AG10803 (cell line): ENCODE results near the gene CHURC1.

Source experiments
- DNase-seq: peaks from one replicate; pipeline ENCODE4 v3.0.0; 2010; ENCODE audit warnings: low read depth
- H3K4me3 ChIP-seq: 2 replicates; pipeline ENCODE4 v1.5.1; 2011; ENCODE audit warnings: mild to moderate bottlenecking, low read length, control low read depth
- TF ChIP-seq, protein P1 (sequence below): conservative IDR thresholded peaks from 2 replicates; pipeline ENCODE4 v1.5.1; 2011; ENCODE audit warnings: mild to moderate bottlenecking, low read length, control low read depth, inconsistent platforms

Gene CHURC1

DNA sequence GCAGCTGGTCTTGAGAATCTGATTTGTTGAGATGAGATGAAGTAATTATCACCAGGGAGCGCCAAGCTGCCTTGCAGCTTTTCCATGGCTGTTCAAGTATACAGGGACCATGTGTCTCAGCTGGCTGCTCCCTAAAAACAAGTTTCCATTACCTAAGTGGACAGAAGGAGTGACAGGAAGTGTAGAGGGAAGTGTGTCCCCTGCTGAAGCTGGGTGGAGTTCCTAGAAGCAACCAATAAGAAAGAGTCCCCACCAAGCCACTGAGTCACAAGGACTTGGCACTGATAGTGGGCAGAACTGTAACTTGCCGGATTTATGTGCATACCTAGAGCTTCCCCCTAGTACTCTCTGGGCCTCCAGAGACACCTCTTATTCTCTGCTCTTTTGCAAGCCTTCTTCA is 29.8 kb downstream of the CHURC1 start:
- DNase-seq = no peak
- no peak overlapping the region for H3K4me3 ChIP-seq

DNA sequence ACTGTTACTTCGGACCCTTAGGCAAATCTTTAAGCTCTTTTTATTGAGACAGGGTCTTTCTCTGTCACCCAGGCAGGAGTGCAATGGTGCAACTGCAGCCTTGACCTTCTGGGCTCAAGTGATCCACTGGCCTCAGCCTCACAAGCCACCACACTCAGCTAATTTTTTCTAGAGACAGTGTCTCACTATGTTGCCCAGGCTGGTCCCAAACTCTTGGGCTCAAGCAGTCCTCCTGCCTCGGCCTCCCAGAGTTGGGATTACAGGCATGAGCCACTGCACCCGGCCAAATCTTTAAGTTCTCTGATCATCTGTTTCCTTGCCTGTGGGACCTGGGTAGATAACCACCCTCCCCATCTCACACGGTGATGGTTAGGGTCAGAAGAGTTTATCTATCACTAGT is 30.6 kb downstream of the CHURC1 start:
- TF ChIP-seq, protein P1, sequence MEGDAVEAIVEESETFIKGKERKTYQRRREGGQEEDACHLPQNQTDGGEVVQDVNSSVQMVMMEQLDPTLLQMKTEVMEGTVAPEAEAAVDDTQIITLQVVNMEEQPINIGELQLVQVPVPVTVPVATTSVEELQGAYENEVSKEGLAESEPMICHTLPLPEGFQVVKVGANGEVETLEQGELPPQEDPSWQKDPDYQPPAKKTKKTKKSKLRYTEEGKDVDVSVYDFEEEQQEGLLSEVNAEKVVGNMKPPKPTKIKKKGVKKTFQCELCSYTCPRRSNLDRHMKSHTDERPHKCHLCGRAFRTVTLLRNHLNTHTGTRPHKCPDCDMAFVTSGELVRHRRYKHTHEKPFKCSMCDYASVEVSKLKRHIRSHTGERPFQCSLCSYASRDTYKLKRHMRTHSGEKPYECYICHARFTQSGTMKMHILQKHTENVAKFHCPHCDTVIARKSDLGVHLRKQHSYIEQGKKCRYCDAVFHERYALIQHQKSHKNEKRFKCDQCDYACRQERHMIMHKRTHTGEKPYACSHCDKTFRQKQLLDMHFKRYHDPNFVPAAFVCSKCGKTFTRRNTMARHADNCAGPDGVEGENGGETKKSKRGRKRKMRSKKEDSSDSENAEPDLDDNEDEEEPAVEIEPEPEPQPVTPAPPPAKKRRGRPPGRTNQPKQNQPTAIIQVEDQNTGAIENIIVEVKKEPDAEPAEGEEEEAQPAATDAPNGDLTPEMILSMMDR = no peak
- H3K4me3 ChIP-seq = no peak overlapping the region
- DNase-seq = no peak

More for the DNA sequence above, 29.8 kb downstream of the CHURC1 start:
- TF ChIP-seq, protein P1 = no peak

DNA sequence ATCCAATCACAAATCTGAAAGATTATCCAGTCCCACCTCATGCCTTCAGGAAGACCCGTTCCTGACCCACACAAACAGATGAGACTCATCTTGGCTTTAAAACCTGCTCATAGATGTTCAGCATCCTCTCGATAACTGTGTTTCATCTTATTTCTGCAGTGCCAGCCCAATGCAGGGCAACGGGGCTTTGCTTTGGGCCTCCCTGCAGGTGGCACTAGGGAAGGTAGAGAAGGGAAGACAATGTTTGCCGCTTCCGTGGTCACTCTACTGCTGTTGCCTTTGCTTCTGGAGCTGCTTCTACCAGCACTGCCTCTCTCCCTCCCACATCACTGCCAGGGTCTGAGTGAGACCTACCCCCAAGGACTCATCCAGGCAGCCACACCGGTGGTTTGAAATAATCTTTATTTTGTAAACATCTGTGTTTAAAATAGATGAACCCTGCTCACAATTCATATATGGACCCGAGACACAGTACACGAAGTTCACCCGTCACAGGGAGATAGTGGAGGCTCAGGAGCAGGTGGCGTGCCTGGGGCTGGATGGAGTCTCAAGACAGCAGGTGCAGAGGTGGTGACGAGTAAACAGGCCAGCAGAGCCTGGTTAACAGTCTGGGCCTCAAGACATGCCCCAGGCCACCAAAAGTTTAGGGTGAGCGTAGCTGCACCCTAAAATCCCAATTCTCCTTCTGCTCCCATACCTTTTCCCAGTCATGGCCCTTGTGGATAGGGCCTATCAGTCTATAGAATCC is 31.4 kb downstream of the CHURC1 start:
- TF ChIP-seq, protein P1 = no peak
- no peak overlapping the region for H3K4me3 ChIP-seq
- no peak for DNase-seq

DNA sequence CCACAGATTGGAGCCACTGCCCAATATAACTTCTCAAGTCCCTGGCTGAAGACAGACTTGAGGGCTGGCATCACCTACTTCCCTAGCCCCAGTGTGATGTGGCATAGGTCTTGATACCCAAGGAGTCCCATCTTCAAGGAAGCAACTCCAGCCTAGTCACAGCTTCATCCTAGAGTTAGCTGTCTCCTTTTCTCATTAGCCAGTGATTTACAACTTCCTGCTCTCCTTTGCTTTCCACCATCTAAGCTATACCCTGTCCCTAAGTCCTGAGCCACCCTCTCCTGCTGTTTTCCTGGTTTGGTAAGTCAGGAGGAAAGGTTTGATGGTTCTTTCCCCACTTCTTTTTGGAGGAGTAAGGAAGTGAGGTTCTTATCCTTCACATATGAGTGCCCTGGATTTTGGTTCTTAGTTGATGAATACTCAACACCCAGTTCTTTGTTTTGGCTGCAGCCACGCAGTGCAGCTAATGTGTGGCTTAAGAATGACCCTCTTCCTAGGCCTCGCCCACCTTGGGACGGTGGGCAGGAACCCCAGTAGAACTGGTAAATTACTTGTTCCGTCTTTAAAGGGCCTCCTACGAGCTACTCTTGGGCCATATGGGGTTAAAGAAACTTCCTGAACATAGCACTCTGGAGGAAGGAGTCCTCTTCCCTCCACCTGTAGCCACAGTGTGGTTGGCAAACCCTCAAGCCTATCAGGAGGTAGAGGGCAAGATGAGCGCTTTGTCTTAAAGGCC is 32.2 kb downstream of the CHURC1 start:
- no peak for DNase-seq
- TF ChIP-seq, protein P1 = no peak
- H3K4me3 ChIP-seq = no peak overlapping the region

DNA sequence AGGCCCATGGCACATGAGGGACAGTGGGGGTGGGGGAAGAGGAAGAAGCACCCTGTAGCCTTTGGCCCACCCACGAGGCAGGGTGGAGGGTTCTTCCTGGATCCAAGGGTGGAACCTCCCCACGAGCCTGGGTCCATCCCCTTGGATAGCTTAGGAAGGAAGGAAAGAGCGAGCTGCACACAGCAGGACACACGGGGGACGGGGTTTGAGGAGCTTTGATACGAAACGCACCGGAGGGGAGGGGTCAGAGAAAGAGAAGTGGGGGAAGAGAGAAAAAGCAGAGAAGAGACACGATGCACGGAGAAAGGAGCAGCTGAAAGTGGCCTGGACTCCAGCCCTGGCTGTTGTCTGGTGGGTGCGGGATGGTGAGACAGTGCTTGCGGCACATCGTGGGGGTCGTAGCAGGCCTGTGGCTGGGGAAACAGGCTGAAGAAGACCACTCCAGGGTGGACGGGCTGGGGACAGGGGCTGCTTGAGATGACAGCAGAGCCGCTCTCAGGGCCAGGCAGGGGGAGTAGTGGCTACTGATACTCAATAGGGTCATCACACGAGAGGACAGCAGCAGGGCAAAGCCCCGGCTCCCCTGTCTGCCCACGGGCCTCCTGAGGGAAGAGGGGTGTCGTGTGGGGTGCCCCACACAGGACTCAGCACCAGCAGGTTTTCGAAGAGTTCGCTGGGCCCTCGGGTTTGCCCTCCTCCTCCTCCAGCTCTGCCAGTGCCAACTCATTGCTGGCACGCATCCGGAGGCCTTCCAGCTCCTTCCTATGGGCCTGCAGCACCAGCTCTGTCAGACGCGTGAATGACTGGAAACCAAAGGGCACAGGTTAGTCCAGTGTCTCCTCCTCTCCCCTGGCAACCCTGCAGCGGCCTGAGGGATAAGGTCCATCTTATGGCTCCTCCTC is 33.7 kb downstream of the CHURC1 start:
- no peak overlapping the region for H3K4me3 ChIP-seq
- DNase-seq = no peak
- TF ChIP-seq, protein P1 = no peak

DNA sequence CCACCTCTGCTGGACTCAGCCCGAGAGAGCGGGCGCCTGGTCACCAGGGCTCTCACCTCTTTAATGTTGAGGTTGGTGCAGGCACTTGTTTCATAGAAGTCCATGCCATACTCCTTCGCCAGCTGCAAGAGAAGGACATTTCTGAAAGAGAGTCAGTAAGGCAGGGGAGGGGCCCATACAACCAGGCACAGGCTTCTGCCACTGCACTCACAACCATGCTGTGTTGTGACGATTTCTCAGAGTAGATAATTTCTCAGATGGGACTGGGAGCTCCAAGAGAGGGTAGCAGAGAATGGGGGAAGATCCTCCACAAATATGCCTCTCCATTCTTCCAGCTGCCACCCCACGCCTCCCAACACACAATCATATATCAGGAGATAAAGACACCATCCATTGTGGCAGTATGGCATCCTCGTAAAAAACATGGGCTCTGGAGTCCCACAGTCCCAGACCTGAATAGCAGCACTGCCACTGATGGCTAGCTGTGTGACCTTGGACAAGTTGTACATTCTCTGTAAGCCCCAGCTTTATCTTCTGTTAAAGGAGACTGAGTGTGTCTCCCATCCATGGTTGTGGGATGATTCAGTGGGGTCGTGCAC is 34.5 kb downstream of the CHURC1 start:
- DNase-seq = no peak
- TF ChIP-seq, protein P1 = no peak
- no peak overlapping the region for H3K4me3 ChIP-seq
